ENCODE measurements around the gene ERICH4. TPM values are rescaled to one million over a fixed set of nuclear protein-coding genes. Genes with fewer than 3 reads are reported as not detected.
A peak's percentile ranks its signal among the peaks of the same experiment; 100 is the strongest.

ERICH4 gene
- total RNA-seq, 1 donor from 2014 or later, result not detected

DNA sequence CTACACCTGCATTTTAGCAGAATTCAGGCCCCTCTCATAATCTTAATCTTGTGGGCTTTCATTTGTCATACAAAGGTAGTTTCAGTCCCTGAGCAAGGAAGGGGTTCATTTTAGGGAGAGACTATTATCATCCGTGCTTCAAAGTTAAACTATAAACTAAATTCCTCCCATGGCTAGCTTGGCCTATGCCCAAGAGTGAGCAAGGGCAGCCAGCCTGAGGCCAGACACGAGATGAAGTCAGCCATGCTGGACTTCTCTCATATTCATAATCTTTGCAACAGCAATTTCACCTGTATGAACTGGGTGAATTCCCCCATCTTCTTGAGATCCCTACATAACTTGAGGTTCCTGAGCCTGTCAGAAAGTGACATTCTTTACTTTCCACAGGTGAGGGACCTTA lies 13.0 kb downstream of the ERICH4 start:
- DNase-seq (ENCODE audit: low read depth), result no peak
- Mint-ChIP-seq H3K4me3 (ENCODE audit: unreplicated experiment) (no peak overlapping the region), H3K27me3 (ENCODE audit: low read depth, unreplicated experiment) (peaks cover 27% of the 10 kb centered on the region), H3K27ac (ENCODE audit: unreplicated experiment) (no peak overlapping the region), H3K36me3 (ENCODE audit: low read depth, unreplicated experiment) (no peaks in the 10 kb centered on the region), H3K4me1 (ENCODE audit: low read depth, unreplicated experiment) (no peaks in the 10 kb centered on the region), H3K9me3 (ENCODE audit: unreplicated experiment) (no peaks in the 10 kb centered on the region)
- peaks cover 3% of the 10 kb centered on the region for H3K27me3 ChIP-seq (ENCODE audit: insufficient read depth, low read length)
- no peak overlapping the region for H3K27ac ChIP-seq (ENCODE audit: low read depth, low read length)
- no peak overlapping the region for H3K4me2 ChIP-seq (ENCODE audit: low read length)
- H3K4me3 ChIP-seq (ENCODE audit: insufficient read depth, low read depth, low read length), result no peak overlapping the region
- FAIRE-seq, result no peak
- no peaks in the 10 kb centered on the region for H3K79me2 ChIP-seq (ENCODE audit: insufficient read depth, low read length)
- TF ChIP-seq EZH2 (IDR thresholded peaks at IDR 0.05; ENCODE audit: insufficient read depth, low read length), result no peak
- TF ChIP-seq, protein P1, sequence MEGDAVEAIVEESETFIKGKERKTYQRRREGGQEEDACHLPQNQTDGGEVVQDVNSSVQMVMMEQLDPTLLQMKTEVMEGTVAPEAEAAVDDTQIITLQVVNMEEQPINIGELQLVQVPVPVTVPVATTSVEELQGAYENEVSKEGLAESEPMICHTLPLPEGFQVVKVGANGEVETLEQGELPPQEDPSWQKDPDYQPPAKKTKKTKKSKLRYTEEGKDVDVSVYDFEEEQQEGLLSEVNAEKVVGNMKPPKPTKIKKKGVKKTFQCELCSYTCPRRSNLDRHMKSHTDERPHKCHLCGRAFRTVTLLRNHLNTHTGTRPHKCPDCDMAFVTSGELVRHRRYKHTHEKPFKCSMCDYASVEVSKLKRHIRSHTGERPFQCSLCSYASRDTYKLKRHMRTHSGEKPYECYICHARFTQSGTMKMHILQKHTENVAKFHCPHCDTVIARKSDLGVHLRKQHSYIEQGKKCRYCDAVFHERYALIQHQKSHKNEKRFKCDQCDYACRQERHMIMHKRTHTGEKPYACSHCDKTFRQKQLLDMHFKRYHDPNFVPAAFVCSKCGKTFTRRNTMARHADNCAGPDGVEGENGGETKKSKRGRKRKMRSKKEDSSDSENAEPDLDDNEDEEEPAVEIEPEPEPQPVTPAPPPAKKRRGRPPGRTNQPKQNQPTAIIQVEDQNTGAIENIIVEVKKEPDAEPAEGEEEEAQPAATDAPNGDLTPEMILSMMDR (IDR thresholded peaks at IDR 0.05; ENCODE audit: insufficient read depth, low read depth, low read length), result no peak
- H2AFZ ChIP-seq (ENCODE audit: low read depth, low read length), result no peak overlapping the region
- no peaks in the 10 kb centered on the region for H3K4me1 ChIP-seq (ENCODE audit: insufficient read depth, low read length)
- H4K20me1 ChIP-seq (ENCODE audit: insufficient read depth, low read length), result no peaks in the 10 kb centered on the region
- H3K9ac ChIP-seq (ENCODE audit: low read length), result no peak overlapping the region
- H3K36me3 ChIP-seq (ENCODE audit: insufficient read depth, low read length), result no peaks in the 10 kb centered on the region
- H3K9me3 ChIP-seq (ENCODE audit: insufficient read depth, low read depth, low read length), result no peaks in the 10 kb centered on the region

DNA sequence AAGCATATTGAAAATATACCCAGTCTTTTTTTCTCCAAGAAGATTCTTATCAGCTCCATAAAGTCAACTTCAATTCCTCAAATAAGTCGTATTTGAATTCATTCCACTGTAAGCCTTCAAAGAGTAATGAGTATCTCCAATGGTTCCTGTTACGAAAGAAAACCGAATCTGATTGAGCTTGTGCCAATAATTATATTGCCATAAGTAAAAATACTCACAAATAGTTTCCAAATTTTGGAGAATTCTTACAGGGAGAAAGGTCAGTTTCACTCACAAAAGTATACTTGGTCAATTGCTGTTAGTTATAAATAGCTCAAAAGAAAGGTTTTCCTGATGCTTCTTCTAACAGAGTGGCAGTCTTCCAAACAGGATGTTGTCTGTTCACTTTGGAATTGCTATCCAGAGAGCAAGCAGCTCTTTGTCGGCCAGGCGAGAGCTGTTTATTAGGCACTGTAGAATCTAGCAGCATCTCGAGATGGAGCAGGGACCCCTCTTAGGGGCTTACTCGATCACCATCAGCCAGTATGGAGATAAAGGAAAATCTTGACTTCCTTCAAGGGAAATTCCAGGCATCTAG lies 13.5 kb downstream of the ERICH4 start:
- Mint-ChIP-seq H3K36me3 (ENCODE audit: low read depth, unreplicated experiment) (no peaks in the 10 kb centered on the region), H3K9me3 (ENCODE audit: unreplicated experiment) (no peaks in the 10 kb centered on the region), H3K27ac (ENCODE audit: unreplicated experiment) (no peak overlapping the region), H3K4me3 (ENCODE audit: unreplicated experiment) (no peak overlapping the region), H3K27me3 (ENCODE audit: low read depth, unreplicated experiment) (peaks cover 24% of the 10 kb centered on the region), H3K4me1 (ENCODE audit: low read depth, unreplicated experiment) (no peaks in the 10 kb centered on the region)
- no peaks in the 10 kb centered on the region for H3K36me3 ChIP-seq (ENCODE audit: insufficient read depth, low read length)
- no peak overlapping the region for H2AFZ ChIP-seq (ENCODE audit: low read depth, low read length)
- H3K4me2 ChIP-seq (ENCODE audit: low read length), result no peak overlapping the region
- no peaks in the 10 kb centered on the region for H4K20me1 ChIP-seq (ENCODE audit: insufficient read depth, low read length)
- TF ChIP-seq, protein P1 (IDR thresholded peaks at IDR 0.05; ENCODE audit: insufficient read depth, low read depth, low read length), result no peak
- no peaks in the 10 kb centered on the region for H3K79me2 ChIP-seq (ENCODE audit: insufficient read depth, low read length)
- H3K27me3 ChIP-seq (ENCODE audit: insufficient read depth, low read length), result peaks cover 3% of the 10 kb centered on the region
- H3K4me1 ChIP-seq (ENCODE audit: insufficient read depth, low read length), result no peaks in the 10 kb centered on the region
- H3K9ac ChIP-seq (ENCODE audit: low read length), result no peak overlapping the region
- no peak overlapping the region for H3K4me3 ChIP-seq (ENCODE audit: insufficient read depth, low read depth, low read length)
- DNase-seq (ENCODE audit: low read depth), result peak; percentile 35
- no peaks in the 10 kb centered on the region for H3K9me3 ChIP-seq (ENCODE audit: insufficient read depth, low read depth, low read length)
- FAIRE-seq, result no peak
- no peak overlapping the region for H3K27ac ChIP-seq (ENCODE audit: low read depth, low read length)

DNA sequence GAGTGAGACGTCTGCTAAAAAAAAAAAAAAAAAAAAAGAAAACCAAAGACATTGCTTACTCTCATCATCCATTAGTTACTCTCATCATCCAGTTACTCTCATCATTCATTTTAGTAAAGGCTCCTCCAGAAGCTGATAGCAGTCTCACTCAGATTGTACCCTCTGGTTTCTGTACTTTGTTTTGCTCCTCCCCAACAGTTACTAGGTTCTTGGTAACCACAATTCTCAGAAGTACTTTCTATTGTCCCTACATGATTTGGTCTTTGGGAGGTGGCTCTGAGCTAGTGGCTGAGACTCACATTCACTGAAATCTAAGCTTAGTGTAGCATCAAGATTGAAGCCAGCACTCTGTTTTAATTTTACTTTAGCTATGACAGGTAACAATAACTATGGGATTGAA lies 14.3 kb downstream of the ERICH4 start:
- no peaks in the 10 kb centered on the region for H3K4me1 Mint-ChIP-seq (ENCODE audit: low read depth, unreplicated experiment)
- no peak for FAIRE-seq
- Histone ChIP-seq H3K9ac (ENCODE audit: low read length) (no peak overlapping the region), H3K79me2 (ENCODE audit: insufficient read depth, low read length) (no peaks in the 10 kb centered on the region), H3K4me2 (ENCODE audit: low read length) (no peak overlapping the region), H3K4me3 (ENCODE audit: insufficient read depth, low read depth, low read length) (no peak overlapping the region), H3K36me3 (ENCODE audit: insufficient read depth, low read length) (no peaks in the 10 kb centered on the region), H3K9me3 (ENCODE audit: insufficient read depth, low read depth, low read length) (no peaks in the 10 kb centered on the region), H4K20me1 (ENCODE audit: insufficient read depth, low read length) (no peaks in the 10 kb centered on the region), H3K27me3 (ENCODE audit: insufficient read depth, low read length) (peaks cover 3% of the 10 kb centered on the region), H2AFZ (ENCODE audit: low read depth, low read length) (no peak overlapping the region), H3K4me1 (ENCODE audit: insufficient read depth, low read length) (no peaks in the 10 kb centered on the region), H3K27ac (ENCODE audit: low read depth, low read length) (no peak overlapping the region)
- DNase-seq (ENCODE audit: low read depth), result no peak
- H3K36me3 Mint-ChIP-seq (ENCODE audit: low read depth, unreplicated experiment), result no peaks in the 10 kb centered on the region
- peaks cover 24% of the 10 kb centered on the region for H3K27me3 Mint-ChIP-seq (ENCODE audit: low read depth, unreplicated experiment)
- no peak overlapping the region for H3K27ac Mint-ChIP-seq (ENCODE audit: unreplicated experiment)
- H3K4me3 Mint-ChIP-seq (ENCODE audit: unreplicated experiment), result no peak overlapping the region
- TF ChIP-seq EZH2 (IDR thresholded peaks at IDR 0.05; ENCODE audit: insufficient read depth, low read length), result no peak
- TF ChIP-seq, protein P1 (IDR thresholded peaks at IDR 0.05; ENCODE audit: insufficient read depth, low read depth, low read length), result no peak
- peaks cover 3% of the 10 kb centered on the region for H3K9me3 Mint-ChIP-seq (ENCODE audit: unreplicated experiment)
